ENCODE measurements around the gene CRHBP.

DNA sequence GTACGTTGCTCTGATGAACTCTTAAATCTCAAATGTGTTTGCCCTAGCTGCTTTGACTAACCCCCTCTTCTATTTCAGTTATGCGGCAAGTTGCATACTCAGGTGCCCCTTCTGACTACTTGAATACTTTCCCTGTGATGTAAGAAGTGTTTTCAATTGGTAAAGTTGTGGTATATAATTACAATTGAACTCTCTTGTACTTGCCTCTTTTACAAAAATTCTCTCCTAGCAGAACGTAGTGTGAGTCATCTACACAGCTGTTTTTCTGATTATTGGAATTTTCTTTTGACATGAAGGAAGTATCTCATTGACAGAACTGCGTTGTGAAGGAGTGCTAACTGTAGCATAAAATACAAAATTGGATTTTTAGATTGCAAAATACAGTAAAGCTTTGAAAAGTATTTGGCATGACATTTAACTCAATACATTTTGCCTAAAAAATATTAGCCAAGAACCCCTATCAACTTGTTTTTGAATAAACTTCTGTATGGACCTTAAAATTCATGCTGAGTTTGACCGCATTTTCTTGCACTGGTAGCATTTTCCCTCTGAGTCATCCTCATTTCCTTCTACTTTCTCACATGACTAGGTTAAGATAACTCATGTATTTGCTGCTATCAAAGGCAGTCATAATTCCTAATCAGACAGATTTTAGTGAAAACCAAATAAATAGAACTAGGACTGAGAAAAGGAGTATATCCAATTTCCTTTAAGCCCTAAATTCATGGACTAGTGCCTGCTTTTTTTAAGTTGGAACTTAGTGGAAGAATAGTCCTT, 6.3 kb downstream of the CRHBP start:
- TF ChIP-seq, protein P1, sequence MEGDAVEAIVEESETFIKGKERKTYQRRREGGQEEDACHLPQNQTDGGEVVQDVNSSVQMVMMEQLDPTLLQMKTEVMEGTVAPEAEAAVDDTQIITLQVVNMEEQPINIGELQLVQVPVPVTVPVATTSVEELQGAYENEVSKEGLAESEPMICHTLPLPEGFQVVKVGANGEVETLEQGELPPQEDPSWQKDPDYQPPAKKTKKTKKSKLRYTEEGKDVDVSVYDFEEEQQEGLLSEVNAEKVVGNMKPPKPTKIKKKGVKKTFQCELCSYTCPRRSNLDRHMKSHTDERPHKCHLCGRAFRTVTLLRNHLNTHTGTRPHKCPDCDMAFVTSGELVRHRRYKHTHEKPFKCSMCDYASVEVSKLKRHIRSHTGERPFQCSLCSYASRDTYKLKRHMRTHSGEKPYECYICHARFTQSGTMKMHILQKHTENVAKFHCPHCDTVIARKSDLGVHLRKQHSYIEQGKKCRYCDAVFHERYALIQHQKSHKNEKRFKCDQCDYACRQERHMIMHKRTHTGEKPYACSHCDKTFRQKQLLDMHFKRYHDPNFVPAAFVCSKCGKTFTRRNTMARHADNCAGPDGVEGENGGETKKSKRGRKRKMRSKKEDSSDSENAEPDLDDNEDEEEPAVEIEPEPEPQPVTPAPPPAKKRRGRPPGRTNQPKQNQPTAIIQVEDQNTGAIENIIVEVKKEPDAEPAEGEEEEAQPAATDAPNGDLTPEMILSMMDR (IDR thresholded peaks at IDR 0.05; ENCODE audit: insufficient read depth, low read depth, low read length) = no peak
- TF ChIP-seq EZH2 (IDR thresholded peaks at IDR 0.05; ENCODE audit: insufficient read depth, low read length) = no peak

Data from astrocyte (in vitro differentiated cells and primary cell).